HG02840 (cell line): ENCODE results near the gene POC1A.

Source experiments
- ATAC-seq: cut with Tn5 transposase; IDR thresholded peaks from one replicate; pipeline ENCODE4 v1.9.1; 2021; ENCODE audit warnings: mild to moderate bottlenecking, moderate library complexity, moderate number of reproducible peaks; ENCODE audit not compliant: unreplicated experiment, low FRiP score

The POC1A gene

GRCh38 chr3:52088445-52089367 is 65.5 kb downstream of the POC1A start:
- no peak for ATAC-seq

GRCh38 chr3:52087731-52088130 is 66.5 kb downstream of the POC1A start:
- no peak for ATAC-seq

GRCh38 chr3:52086976-52087663 is 67.1 kb downstream of the POC1A start:
- no peak for ATAC-seq

- ATAC-seq: no peak
Observed at GRCh38 chr3:52086461-52086860, 67.8 kb downstream of the POC1A start.

- ATAC-seq: no peak
Observed at GRCh38 chr3:52085681-52086282, 68.4 kb downstream of the POC1A start.

- no peak for ATAC-seq
Observed at GRCh38 chr3:52084954-52085680, 69.1 kb downstream of the POC1A start.

GRCh38 chr3:52084216-52084945 is 69.8 kb downstream of the POC1A start:
- ATAC-seq: no peak

GRCh38 chr3:52083556-52084087 is 70.6 kb downstream of the POC1A start:
- ATAC-seq: no peak

GRCh38 chr3:52082951-52083350 is 71.3 kb downstream of the POC1A start:
- ATAC-seq: no peak

GRCh38 chr3:52080830-52081719 is 73.1 kb downstream of the POC1A start:
- no peak for ATAC-seq

GRCh38 chr3:52079958-52080357 is 74.3 kb downstream of the POC1A start:
- ATAC-seq: no peak

- no peak for ATAC-seq
Observed at GRCh38 chr3:52078781-52079560, 75.3 kb downstream of the POC1A start.

- no peak for ATAC-seq
Observed at GRCh38 chr3:52077925-52078324, 76.3 kb downstream of the POC1A start.

GRCh38 chr3:52076896-52077780 is 77.1 kb downstream of the POC1A start:
- ATAC-seq: no peak

GRCh38 chr3:52073490-52073889 is 80.7 kb downstream of the POC1A start:
- ATAC-seq: no peak

GRCh38 chr3:52072471-52072870 is 81.8 kb downstream of the POC1A start:
- ATAC-seq: no peak

- no peak for ATAC-seq
Observed at GRCh38 chr3:52072020-52072419, 82.2 kb downstream of the POC1A start.
